CD14-positive monocyte (primary cell): ENCODE results near the gene NCR1. TPM values are rescaled to one million over a fixed set of nuclear protein-coding genes. Genes with fewer than 3 reads are reported as not detected.
A peak's percentile ranks its signal among the peaks of the same experiment; 100 is the strongest.
"Not testable (repeated sequence)": the region's sequence is repeated elsewhere in the genome, so short reads cannot be mapped to it uniquely, and the experiment has no call there.

ENCODE experiments used
- DNase-seq, 3 donors: peaks; one replicate each; pipeline ENCODE4 v3.0.0-alpha.2; 2011 to 2022
- H2AFZ ChIP-seq: 2 replicates; pipeline ENCODE4 v1.6.0; 2012; ENCODE audit warnings: mild to moderate bottlenecking, low read depth, low read length, inconsistent platforms; ENCODE audit not compliant: insufficient read depth, poor library complexity, severe bottlenecking
- H3K27ac ChIP-seq, 2 donors: 1 replicate in 1 of 2; 2 replicates in 1 of 2; pipeline ENCODE4 v1.5.1; 2012 to 2013; ENCODE audit warnings: low read length in 2 of 2, control low read depth in 1 of 2, inconsistent platforms in 1 of 2, low read depth in 1 of 2, mild to moderate bottlenecking in 1 of 2
- H3K27me3 ChIP-seq, 2 donors: one replicate each; pipeline versions ENCODE4 v1.6.0 to v1.6.1; 2011 to 2013; ENCODE audit warnings: low read length in 2 of 2; ENCODE audit not compliant: control insufficient read depth in 2 of 2, insufficient read depth in 2 of 2
- H3K36me3 ChIP-seq, 2 donors: replicated peaks in 1 of 2; 1 replicate in 1 of 2; 2 replicates in 1 of 2; pipeline versions ENCODE4 v1.5.1 to v1.6.1; 2012 to 2013; ENCODE audit warnings: low read length in 2 of 2, control low read depth in 1 of 2, inconsistent platforms in 1 of 2, mild to moderate bottlenecking in 1 of 2; ENCODE audit not compliant: insufficient read depth in 2 of 2, control insufficient read depth in 1 of 2
- H3K4me1 ChIP-seq, 2 donors: 1 replicate in 1 of 2; 2 replicates in 1 of 2; pipeline versions ENCODE4 v1.5.1 to v1.6.1; 2012 to 2013; ENCODE audit warnings: low read length in 2 of 2, control low read depth in 1 of 2, inconsistent platforms in 1 of 2, mild to moderate bottlenecking in 1 of 2, moderate library complexity in 1 of 2; ENCODE audit not compliant: insufficient read depth in 2 of 2, control insufficient read depth in 1 of 2
- H3K4me2 ChIP-seq: replicated peaks from 2 replicates; pipeline ENCODE3; 2012; ENCODE audit warnings: low read length, moderate library complexity, mild to moderate bottlenecking; ENCODE audit not compliant: poor library complexity, severe bottlenecking; ENCODE audit errors: extremely low read depth
- H3K4me3 ChIP-seq, 3 experiments: fragments of 200-600 bp in 1 of 3; sonication (generic) in 1 of 3; replicated peaks in 1 of 3; 1 replicate in 2 of 3; 2 replicates in 1 of 3; pipeline ENCODE4 v1.5.1; 2011 to 2013; ENCODE audit warnings: low read length in 3 of 3, mild to moderate bottlenecking in 3 of 3, control low read depth in 2 of 3, low read depth in 2 of 3, inconsistent platforms in 1 of 3, moderate library complexity in 1 of 3
- H3K79me2 ChIP-seq: 2 replicates; pipeline ENCODE4 v1.6.0; 2012; ENCODE audit warnings: mild to moderate bottlenecking, control low read depth, inconsistent platforms, low read length, moderate library complexity; ENCODE audit not compliant: insufficient read depth
- H3K9ac ChIP-seq: 2 replicates; pipeline ENCODE4 v1.6.0; 2017; ENCODE audit warnings: low read length, mild to moderate bottlenecking; ENCODE audit not compliant: insufficient read depth, poor library complexity, severe bottlenecking
- H3K9me3 ChIP-seq, 2 donors: replicated peaks in 1 of 2; 1 replicate in 1 of 2; 2 replicates in 1 of 2; pipeline versions ENCODE4 v1.5.1 to v1.6.1; 2012 to 2013; ENCODE audit warnings: low read length in 2 of 2, control low read depth in 1 of 2; ENCODE audit not compliant: control insufficient read depth in 1 of 2, insufficient read depth in 1 of 2
- H4K20me1 ChIP-seq: 2 replicates; pipeline ENCODE4 v1.6.0; 2012; ENCODE audit warnings: mild to moderate bottlenecking, low read length, control low read depth, moderate library complexity; ENCODE audit not compliant: insufficient read depth
- H3K27ac Mint-ChIP-seq, 7 donors: one replicate each; pipeline ENCODE4 v1.8.0; 2020; ENCODE audit warnings: mild to moderate bottlenecking in 7 of 7, mixed read lengths in 7 of 7, moderate library complexity in 6 of 7, inconsistent platforms in 2 of 7
- H3K27me3 Mint-ChIP-seq, 3 donors: one replicate each; pipeline ENCODE4 v1.8.0; 2021 to 2022; ENCODE audit warnings: low read depth in 3 of 3, mild to moderate bottlenecking in 3 of 3, mixed read lengths in 3 of 3, moderate library complexity in 3 of 3, inconsistent platforms in 1 of 3
- H3K36me3 Mint-ChIP-seq, 2 donors: one replicate each; pipeline ENCODE4 v1.8.0; 2020; ENCODE audit warnings: mixed read lengths in 2 of 2, inconsistent platforms in 1 of 2, mild to moderate bottlenecking in 1 of 2
- H3K4me1 Mint-ChIP-seq: one replicate; pipeline ENCODE4 v1.8.0; 2020; ENCODE audit warnings: mild to moderate bottlenecking, mixed read lengths
- H3K4me3 Mint-ChIP-seq, 2 donors: one replicate each; pipeline ENCODE4 v1.8.0; 2020; ENCODE audit warnings: mild to moderate bottlenecking in 2 of 2, mixed read lengths in 2 of 2, moderate library complexity in 1 of 2
- H3K9me3 Mint-ChIP-seq, 7 donors: one replicate each; pipeline ENCODE4 v1.8.0; 2020 to 2022; ENCODE audit warnings: mixed read lengths in 7 of 7, mild to moderate bottlenecking in 6 of 7, moderate library complexity in 6 of 7, inconsistent platforms in 2 of 7
- WGBS: methylation state at CpG from one replicate; pipeline ENCODE4 v1.1.5; 2013; ENCODE audit warnings: missing lambda C conversion rate; ENCODE audit not compliant: insufficient coverage; 5-methylcytosine and 5-hydroxymethylcytosine counted together
- intact Hi-C, 2 donors: fragments of 100-400 bp; cut with micrococcal nuclease; formaldehyde crosslinking; loops; one replicate each; pipeline versions ENCODE4 v1.15.0 to v1.15.1; 2023
- polyA plus RNA-seq, 3 donors: library from polyadenylated mRNA; depleted of rRNA in 1 of 3; unstranded in 2 of 3; stranded (reverse) in 1 of 3; fragments of 300-500 nt in 2 of 3; fragments of >200 nt in 1 of 3; fragmentation: Illumina TruSeq in 2 of 3; gene quantifications; 1 replicate in 2 of 3; 2 replicates in 1 of 3; pipeline ENCODE4 v1.2.3, GENCODE V29; 2012 to 2021
- TF ChIP-seq, protein P1 (sequence below): fragments of 200-600 bp; IDR thresholded peaks from one replicate; pipeline ENCODE4 v1.8.0; 2022; ENCODE audit warnings: antibody characterized with exemption, mild to moderate bottlenecking

The NCR1 gene
- polyA plus RNA-seq, 3 donors: 0.20 to 0.43 TPM; not detected in 1

DNA sequence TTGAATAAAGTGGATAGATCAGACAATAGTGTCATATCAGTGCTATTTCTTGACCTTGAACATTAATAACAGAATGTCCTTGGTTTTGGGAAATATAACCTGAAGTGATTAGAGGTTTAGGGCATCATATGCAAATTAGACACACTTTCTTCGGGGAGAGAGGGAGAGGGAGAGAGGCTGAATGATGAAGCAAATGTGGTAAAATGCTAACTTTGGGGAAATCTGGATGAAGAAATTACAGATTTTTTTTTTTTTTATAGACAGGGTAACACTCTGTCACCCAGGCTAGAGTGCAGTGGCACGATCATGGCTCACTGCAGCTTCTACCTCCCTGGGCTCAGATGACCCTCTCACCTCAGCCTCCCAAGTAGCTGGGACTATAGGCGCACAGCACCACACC, 3.9 kb upstream of the NCR1 start:
- Histone ChIP-seq H3K9ac (peak overlapping the region; percentile 41), H3K9me3 (no peaks in the 10 kb centered on the region), H3K27ac (peak overlapping the region in 1 of 2 donors; percentile 89), H3K27me3 (peaks cover 0 to 15% of the 10 kb centered on the region in 2 donors), H3K79me2 (no peaks in the 10 kb centered on the region), H4K20me1 (no peaks in the 10 kb centered on the region), H3K36me3 (no peaks in the 10 kb centered on the region), H3K4me2 (no peak overlapping the region), H2AFZ (no peak overlapping the region), H3K4me3 (no peak overlapping the region), H3K4me1 (peaks cover 18 to 31% of the 10 kb centered on the region in 2 donors)
- H3K4me3 Mint-ChIP-seq: no peak overlapping the region
- peaks cover 15 to 37% (median 22%) of the 10 kb centered on the region in 3 donors for H3K27me3 Mint-ChIP-seq
- peaks cover 3 to 18% of the 10 kb centered on the region in 2 donors for H3K36me3 Mint-ChIP-seq
- intact Hi-C loops: loop anchor here in 1 of 2 donors (5.0 kb wide), 1 partner anchor 240 kb away; the partner anchor contains the start of gene LILRB4
- 80% methylated on average over 1 of the region's 3 CpGs for WGBS
- TF ChIP-seq, protein P1, sequence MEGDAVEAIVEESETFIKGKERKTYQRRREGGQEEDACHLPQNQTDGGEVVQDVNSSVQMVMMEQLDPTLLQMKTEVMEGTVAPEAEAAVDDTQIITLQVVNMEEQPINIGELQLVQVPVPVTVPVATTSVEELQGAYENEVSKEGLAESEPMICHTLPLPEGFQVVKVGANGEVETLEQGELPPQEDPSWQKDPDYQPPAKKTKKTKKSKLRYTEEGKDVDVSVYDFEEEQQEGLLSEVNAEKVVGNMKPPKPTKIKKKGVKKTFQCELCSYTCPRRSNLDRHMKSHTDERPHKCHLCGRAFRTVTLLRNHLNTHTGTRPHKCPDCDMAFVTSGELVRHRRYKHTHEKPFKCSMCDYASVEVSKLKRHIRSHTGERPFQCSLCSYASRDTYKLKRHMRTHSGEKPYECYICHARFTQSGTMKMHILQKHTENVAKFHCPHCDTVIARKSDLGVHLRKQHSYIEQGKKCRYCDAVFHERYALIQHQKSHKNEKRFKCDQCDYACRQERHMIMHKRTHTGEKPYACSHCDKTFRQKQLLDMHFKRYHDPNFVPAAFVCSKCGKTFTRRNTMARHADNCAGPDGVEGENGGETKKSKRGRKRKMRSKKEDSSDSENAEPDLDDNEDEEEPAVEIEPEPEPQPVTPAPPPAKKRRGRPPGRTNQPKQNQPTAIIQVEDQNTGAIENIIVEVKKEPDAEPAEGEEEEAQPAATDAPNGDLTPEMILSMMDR: no peak
- peaks cover 61% of the 10 kb centered on the region for H3K4me1 Mint-ChIP-seq
- peak overlapping the region; percentile 97 to 100 (median 99) for H3K27ac Mint-ChIP-seq
- DNase-seq: peak in 2 of 3 donors; percentile 38 to 51
- H3K9me3 Mint-ChIP-seq: peaks cover 0 to 6% (median 0%) of the 10 kb centered on the region in 7 donors

DNA sequence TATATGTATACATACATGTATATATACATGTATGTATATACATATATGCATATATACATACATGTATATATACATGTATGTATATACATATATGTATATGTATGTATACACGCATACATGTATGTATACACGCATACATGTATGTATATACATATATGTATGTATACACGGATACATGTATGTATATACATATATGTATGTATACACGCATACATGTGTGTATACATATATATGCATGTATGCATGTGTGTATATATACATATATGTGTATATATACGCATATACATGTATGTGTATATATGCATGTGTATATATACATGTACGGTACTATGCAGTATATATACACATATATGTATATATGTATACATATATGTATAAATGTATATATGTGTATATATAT, 2.6 kb upstream of the NCR1 start:
- Mint-ChIP-seq H3K36me3 (peaks cover 3 to 14% of the 10 kb centered on the region in 2 donors), H3K4me3 (no peak overlapping the region), H3K27me3 (peaks cover 15 to 34% (median 19%) of the 10 kb centered on the region in 3 donors), H3K4me1 (peaks cover 48% of the 10 kb centered on the region), H3K27ac (no peak overlapping the region), H3K9me3 (peaks cover 0 to 6% (median 0%) of the 10 kb centered on the region in 7 donors)
- intact Hi-C loops: loop anchor here in 1 of 2 donors (5.0 kb wide), 1 partner anchor 241 kb away; the partner anchor contains the start of gene LILRB4
- Histone ChIP-seq H3K4me1 (peaks cover 18 to 31% of the 10 kb centered on the region in 2 donors), H3K9ac (no peak overlapping the region), H4K20me1 (no peaks in the 10 kb centered on the region), H3K4me2 (no peak overlapping the region), H3K4me3 (no peak overlapping the region), H2AFZ (no peak overlapping the region), H3K27ac (no peak overlapping the region), H3K27me3 (peaks cover 0 to 15% of the 10 kb centered on the region in 2 donors), H3K79me2 (no peaks in the 10 kb centered on the region), H3K36me3 (no peaks in the 10 kb centered on the region), H3K9me3 (no peaks in the 10 kb centered on the region)
- no CpG with 5 or more reads among the region's 6 CpGs for WGBS
- DNase-seq: no peak
- TF ChIP-seq, protein P1: no peak

DNA sequence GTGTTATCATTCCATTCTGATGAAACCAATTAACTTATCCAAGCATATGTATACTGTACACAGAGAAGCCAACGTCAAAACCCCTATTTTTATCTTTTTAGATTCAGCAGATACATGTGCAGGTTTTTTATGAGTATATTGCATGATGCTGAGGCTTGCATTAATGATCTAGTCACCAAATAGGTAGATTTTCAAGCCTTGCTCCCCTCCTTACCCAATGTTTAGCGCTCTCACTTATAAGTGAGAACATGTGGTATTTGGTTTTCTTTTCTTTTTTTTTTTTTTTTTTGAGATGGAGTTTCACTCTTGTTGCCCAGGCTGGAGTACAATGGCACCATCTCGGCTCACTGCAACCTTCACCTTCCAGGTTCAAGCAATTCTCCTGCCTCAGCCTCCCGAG, 1.7 kb upstream of the NCR1 start:
- not testable (repeated sequence) for DNase-seq, H3K4me3 Mint-ChIP-seq, H3K9me3 Mint-ChIP-seq, H3K27ac Mint-ChIP-seq, H4K20me1 ChIP-seq, H3K4me3 ChIP-seq, H3K27ac ChIP-seq, H3K9me3 ChIP-seq, H3K4me2 ChIP-seq, H3K9ac ChIP-seq, H3K79me2 ChIP-seq, H3K36me3 Mint-ChIP-seq, H3K36me3 ChIP-seq, H2AFZ ChIP-seq
- Mint-ChIP-seq H3K27me3 (peaks cover 13 to 27% (median 17%) of the 10 kb centered on the region in 3 donors), H3K4me1 (peaks cover 40% of the 10 kb centered on the region)
- whole genome bisulfite sequencing: no CpG with 5 or more reads among the region's 4 CpGs
- H3K4me1 ChIP-seq: peaks cover 18 to 31% of the 10 kb centered on the region in 2 donors
- intact Hi-C loops: loop anchor here in 1 of 2 donors (5.0 kb wide), 1 partner anchor 242 kb away; the partner anchor contains the start of gene LILRB4
- peaks cover 0 to 15% of the 10 kb centered on the region in 2 donors for H3K27me3 ChIP-seq
